Measurements from ENCODE around the gene RAP1GAP. TPM values are rescaled to one million over a fixed set of nuclear protein-coding genes. Genes with fewer than 3 reads are reported as not detected.

RAP1GAP gene
- total RNA-seq, 4 donors from 2014 or later, result 1.9 to 6.8 (median 5.0) TPM

DNA sequence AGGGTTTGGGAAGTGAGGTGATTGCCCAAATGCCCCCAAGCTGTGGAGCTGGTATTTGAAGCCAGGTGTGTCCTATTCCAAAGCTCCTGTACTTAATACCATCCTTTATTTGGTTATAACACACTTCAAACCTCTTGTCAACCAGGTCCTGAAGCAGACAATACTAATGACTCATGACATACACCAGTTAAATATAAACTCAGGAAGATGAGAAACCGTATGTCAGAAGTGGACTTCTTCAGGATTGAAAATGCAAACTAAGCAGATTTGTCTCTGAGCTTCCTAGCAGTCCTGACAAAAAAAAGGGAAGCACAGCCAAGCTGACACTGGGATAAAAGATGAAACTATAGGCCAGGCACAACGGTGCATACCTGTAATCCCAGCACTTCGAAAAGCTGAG lies 89.4 kb downstream of the RAP1GAP start:
- no peak for TF ChIP-seq POLR2A (IDR thresholded peaks at IDR 0.05)
- TF ChIP-seq, protein P1, sequence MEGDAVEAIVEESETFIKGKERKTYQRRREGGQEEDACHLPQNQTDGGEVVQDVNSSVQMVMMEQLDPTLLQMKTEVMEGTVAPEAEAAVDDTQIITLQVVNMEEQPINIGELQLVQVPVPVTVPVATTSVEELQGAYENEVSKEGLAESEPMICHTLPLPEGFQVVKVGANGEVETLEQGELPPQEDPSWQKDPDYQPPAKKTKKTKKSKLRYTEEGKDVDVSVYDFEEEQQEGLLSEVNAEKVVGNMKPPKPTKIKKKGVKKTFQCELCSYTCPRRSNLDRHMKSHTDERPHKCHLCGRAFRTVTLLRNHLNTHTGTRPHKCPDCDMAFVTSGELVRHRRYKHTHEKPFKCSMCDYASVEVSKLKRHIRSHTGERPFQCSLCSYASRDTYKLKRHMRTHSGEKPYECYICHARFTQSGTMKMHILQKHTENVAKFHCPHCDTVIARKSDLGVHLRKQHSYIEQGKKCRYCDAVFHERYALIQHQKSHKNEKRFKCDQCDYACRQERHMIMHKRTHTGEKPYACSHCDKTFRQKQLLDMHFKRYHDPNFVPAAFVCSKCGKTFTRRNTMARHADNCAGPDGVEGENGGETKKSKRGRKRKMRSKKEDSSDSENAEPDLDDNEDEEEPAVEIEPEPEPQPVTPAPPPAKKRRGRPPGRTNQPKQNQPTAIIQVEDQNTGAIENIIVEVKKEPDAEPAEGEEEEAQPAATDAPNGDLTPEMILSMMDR (IDR thresholded peaks at IDR 0.05), result no peak
- Histone ChIP-seq H3K27me3 (peaks cover 0 to 57% (median 0%) of the 10 kb centered on the region in 4 donors), H3K4me3 (no peak overlapping the region), H3K9me3 (no peaks in the 10 kb centered on the region), H3K27ac (no peak overlapping the region), H3K36me3 (no peaks in the 10 kb centered on the region), H3K4me1 (peaks cover 0 to 14% (median 2%) of the 10 kb centered on the region in 3 donors)
- DNase-seq, result no peak
- 25 to 29% methylated on average over 3 of the region's 3 CpGs for WGBS, 2 donors
- intact Hi-C loops (cut with DNase I), result no loop called here

DNA sequence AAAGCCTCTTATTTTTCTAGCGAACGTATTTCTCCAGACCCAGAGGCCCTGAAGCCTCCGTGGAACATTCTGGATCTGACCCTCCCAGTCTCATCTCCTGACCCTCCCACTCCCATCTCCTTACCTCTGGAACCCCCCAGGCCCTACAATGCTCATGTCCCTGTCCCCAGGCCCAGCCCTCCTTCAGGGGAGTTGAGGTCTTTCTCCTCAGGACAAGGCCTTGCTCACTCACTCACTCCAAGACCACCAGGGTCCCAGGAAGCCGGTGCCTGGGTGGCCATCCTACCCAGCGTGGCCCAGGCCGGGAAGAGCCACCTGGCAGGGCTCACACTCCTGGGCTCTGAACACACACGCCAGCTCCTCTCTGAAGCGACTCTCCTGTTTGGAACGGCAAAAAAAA lies 91.2 kb downstream of the RAP1GAP start:
- Histone ChIP-seq H3K27ac (no peak overlapping the region), H3K36me3 (no peaks in the 10 kb centered on the region), H3K9me3 (no peaks in the 10 kb centered on the region), H3K27me3 (peaks cover 0 to 54% (median 0%) of the 10 kb centered on the region in 4 donors), H3K4me3 (no peak overlapping the region), H3K4me1 (peaks cover 0 to 26% (median 12%) of the 10 kb centered on the region in 3 donors)
- no peak for TF ChIP-seq POLR2A (IDR thresholded peaks at IDR 0.05)
- TF ChIP-seq, protein P1 (IDR thresholded peaks at IDR 0.05), result no peak
- 78 to 83% methylated on average over 9 of the region's 9 CpGs for WGBS, 2 donors
- intact Hi-C loops (cut with DNase I), result no loop called here
- DNase-seq, result no peak

DNA sequence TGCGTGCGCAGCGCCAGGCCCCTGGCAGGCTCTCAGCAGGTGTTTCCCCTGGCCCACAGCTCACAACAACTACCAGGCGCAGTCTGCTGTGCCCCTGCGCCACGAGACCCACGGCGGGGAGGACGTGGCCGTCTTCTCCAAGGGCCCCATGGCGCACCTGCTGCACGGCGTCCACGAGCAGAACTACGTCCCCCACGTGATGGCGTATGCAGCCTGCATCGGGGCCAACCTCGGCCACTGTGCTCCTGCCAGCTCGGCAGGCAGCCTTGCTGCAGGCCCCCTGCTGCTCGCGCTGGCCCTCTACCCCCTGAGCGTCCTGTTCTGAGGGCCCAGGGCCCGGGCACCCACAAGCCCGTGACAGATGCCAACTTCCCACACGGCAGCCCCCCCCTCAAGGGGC lies 91.8 kb downstream of the RAP1GAP start:
- 83 to 100% methylated on average over 3 of the region's 26 CpGs for WGBS, 2 donors
- Histone ChIP-seq H3K36me3 (no peaks in the 10 kb centered on the region), H3K27me3 (peaks cover 0 to 56% (median 0%) of the 10 kb centered on the region in 4 donors), H3K4me3 (no peak overlapping the region), H3K4me1 (peaks cover 0 to 26% (median 12%) of the 10 kb centered on the region in 3 donors), H3K27ac (no peak overlapping the region), H3K9me3 (no peaks in the 10 kb centered on the region)
- no peak for TF ChIP-seq POLR2A (IDR thresholded peaks at IDR 0.05)
- intact Hi-C loops (cut with DNase I), result no loop called here
- DNase-seq, result no peak

DNA sequence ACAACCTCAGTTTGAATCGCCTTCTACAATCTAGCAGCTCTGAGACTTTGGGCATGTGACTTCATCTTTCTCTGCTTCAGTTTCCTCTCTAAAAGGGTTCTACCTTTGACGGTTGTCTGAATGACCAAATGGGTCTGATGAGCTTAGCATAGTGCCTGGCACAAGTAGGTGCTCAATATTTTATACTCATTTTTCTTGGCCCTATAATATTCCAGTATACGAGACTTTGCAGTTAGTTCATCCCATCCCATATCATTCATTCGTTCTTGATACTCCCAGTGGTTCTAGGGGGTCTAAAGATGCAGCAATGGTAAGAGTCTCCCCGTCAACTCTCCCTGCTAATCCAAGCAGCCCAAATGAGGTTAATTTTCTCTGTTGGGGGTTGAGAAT lies 92.4 kb downstream of the RAP1GAP start:
- no peak overlapping the region for H3K27ac ChIP-seq
- peaks cover 0 to 3% (median 0%) of the 10 kb centered on the region in 3 donors for H3K9me3 ChIP-seq
- peaks cover 0 to 56% (median 0%) of the 10 kb centered on the region in 4 donors for H3K27me3 ChIP-seq
- TF ChIP-seq POLR2A (IDR thresholded peaks at IDR 0.05), result no peak
- TF ChIP-seq, protein P1 (IDR thresholded peaks at IDR 0.05), result no peak
- no peak overlapping the region for H3K4me3 ChIP-seq
- H3K36me3 ChIP-seq, result no peaks in the 10 kb centered on the region
- 86 to 87% methylated on average over 5 of the region's 5 CpGs for WGBS, 2 donors
- H3K4me1 ChIP-seq, result peaks cover 0 to 26% (median 12%) of the 10 kb centered on the region in 3 donors
- intact Hi-C loops (cut with DNase I), result no loop called here
- no peak for DNase-seq

DNA sequence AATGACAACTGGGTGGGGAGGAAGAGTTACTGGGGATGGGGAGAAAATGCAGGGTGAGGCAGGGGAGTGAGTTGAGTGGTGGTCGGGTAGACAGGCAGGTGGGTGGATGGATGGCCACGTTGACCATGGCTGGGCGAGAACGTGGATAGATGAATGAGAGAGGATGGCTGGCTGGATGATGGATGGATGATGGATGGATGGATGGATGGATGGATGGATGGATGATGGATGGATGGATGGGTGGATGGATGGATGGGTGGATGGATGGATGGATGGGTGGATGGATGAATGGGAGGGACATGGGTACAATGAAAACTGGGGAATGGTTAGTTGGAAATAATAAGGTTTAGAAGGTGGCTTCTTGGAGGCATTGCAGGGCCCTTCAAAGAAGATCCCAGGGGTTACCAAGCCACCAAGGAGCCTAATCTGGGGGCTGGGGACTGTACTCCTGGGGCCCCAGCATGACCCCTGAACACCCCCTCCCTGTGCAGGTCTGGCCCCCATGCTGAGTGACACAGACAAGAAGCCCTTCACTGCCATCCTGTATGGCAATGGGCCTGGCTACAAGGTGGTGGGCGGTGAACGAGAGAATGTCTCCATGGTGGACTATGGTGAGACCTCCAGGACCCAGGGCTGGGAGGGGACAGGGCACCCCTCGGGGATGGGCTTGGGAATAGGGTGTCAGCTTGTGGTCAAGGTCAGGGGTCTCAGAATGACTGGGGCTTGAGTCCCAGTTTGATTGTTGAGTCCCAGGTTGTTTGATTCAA lies 92.9 kb downstream of the RAP1GAP start:
- no peak for TF ChIP-seq POLR2A (IDR thresholded peaks at IDR 0.05)
- TF ChIP-seq, protein P1 (IDR thresholded peaks at IDR 0.05), result no peak
- Histone ChIP-seq H3K4me1 (peaks cover 0 to 26% (median 12%) of the 10 kb centered on the region in 3 donors), H3K4me3 (no peak overlapping the region), H3K27ac (no peak overlapping the region), H3K27me3 (peaks cover 0 to 50% (median 0%) of the 10 kb centered on the region in 4 donors), H3K9me3 (peaks cover 0 to 3% (median 0%) of the 10 kb centered on the region in 3 donors), H3K36me3 (no peaks in the 10 kb centered on the region)
- intact Hi-C loops (cut with DNase I), result no loop called here
- 72 to 95% methylated on average over 5 of the region's 7 CpGs for WGBS, 2 donors
- no peak for DNase-seq
